HCT116 (cell line): ENCODE data around the gene AAK1. TPM values are rescaled to one million over a fixed set of nuclear protein-coding genes. Genes with fewer than 3 reads are reported as not detected.

Experiments
- ATAC-seq: fragments of 200-7000 bp; cut with Tn5 transposase; 2 replicates; pipeline ENCODE4 v1.9.1; 2020; ENCODE audit warnings: mild to moderate bottlenecking, moderate library complexity
- BruUV-seq: library from RNA; stranded (reverse); fragments of 400-500 nt; replicated peaks from 2 replicates; lab custom pipeline; 2021; lab: Mats Ljungman, UMichigan
- CTCF ChIA-PET: fragments of 300-600 bp; sonication (Branson Sonifier 250); formaldehyde crosslinking; loops from one replicate; lab custom pipeline; 2021; ENCODE audit warnings: antibody characterized with exemption; lab: Charles Lee
- POLR2A ChIA-PET: fragments of 300-600, 350-600 bp; sonication (Branson Sonifier 250); formaldehyde crosslinking; loops from one replicate; lab custom pipeline; 2021; ENCODE audit warnings: antibody characterized with exemption; lab: Charles Lee
- RAD21 ChIA-PET, 2 experiments: fragments of 300-600 bp; sonication (Branson Sonifier 250); formaldehyde crosslinking; loops; one replicate each; lab custom pipeline; 2023; ENCODE audit warnings: low total read pairs in 2 of 2; ENCODE audit not compliant: uncharacterized antibody in 2 of 2, unreplicated experiment in 2 of 2, low non-redundant PET in 1 of 2; lab: Charles Lee
- DNase-seq: peaks from one replicate; pipeline ENCODE4 v3.0.0-alpha.2; 2010; ENCODE audit warnings: low read depth, low spot score
- H2AFZ ChIP-seq: fragments of 200-600 bp; shearing (Covaris generic), sonication (generic); 2 replicates; pipeline ENCODE4 v1.6.1; 2017; ENCODE audit warnings: low read depth, mixed run types, mixed read lengths, antibody characterized with exemption, low read length; ENCODE audit not compliant: poor library complexity, severe bottlenecking
- H3K27ac ChIP-seq: 2 replicates; pipeline ENCODE4 v1.5.1; 2012; ENCODE audit warnings: low read depth, low read length
- H3K27me3 ChIP-seq: fragments of 200-600 bp; sonication (generic); 2 replicates; pipeline ENCODE4 v1.6.1; 2016; ENCODE audit warnings: mixed run types, low read length, mixed read lengths; ENCODE audit not compliant: insufficient read depth
- H3K36me3 ChIP-seq, 2 experiments: fragments of 200-500 bp in 1 of 2; fragments of 200-600 bp in 1 of 2; sonication (Bioruptor generic) in 1 of 2; sonication (generic) in 1 of 2; 2 replicates each; pipeline versions ENCODE4 v1.5.1 to v1.6.1; 2014 to 2016; ENCODE audit warnings: low read length in 2 of 2, inconsistent platforms in 1 of 2, mixed read lengths in 1 of 2, mixed run types in 1 of 2; ENCODE audit not compliant: insufficient read depth in 2 of 2, control insufficient read depth in 1 of 2
- H3K4me1 ChIP-seq, 2 experiments: fragments of 200-600 bp in 1 of 2; sonication (generic) in 1 of 2; 2 replicates each; pipeline versions ENCODE4 v1.5.1 to v1.6.1; 2012 to 2017; ENCODE audit warnings: low read length in 2 of 2, inconsistent platforms in 1 of 2, mild to moderate bottlenecking in 1 of 2, mixed read lengths in 1 of 2, mixed run types in 1 of 2, moderate library complexity in 1 of 2; ENCODE audit not compliant: insufficient read depth in 2 of 2, control insufficient read depth in 1 of 2
- H3K4me2 ChIP-seq: fragments of 200-600 bp; sonication (generic); 2 replicates; pipeline ENCODE4 v1.6.1; 2017; ENCODE audit warnings: mixed run types, low read length, mixed read lengths
- H3K4me3 ChIP-seq, 2 experiments: fragments of 200-600 bp in 1 of 2; sonication (generic) in 1 of 2; replicated peaks in 1 of 2; 2 replicates each; pipeline ENCODE4 v1.5.1; 2011 to 2016; ENCODE audit warnings: low read length in 2 of 2, control low read depth in 1 of 2, low read depth in 1 of 2, mild to moderate bottlenecking in 1 of 2, mixed read lengths in 1 of 2, mixed run types in 1 of 2
- H3K79me2 ChIP-seq: fragments of 200-600 bp; sonication (generic); 2 replicates; pipeline ENCODE4 v1.6.1; 2017; ENCODE audit warnings: mild to moderate bottlenecking, mixed run types, low read length, moderate library complexity, mixed read lengths; ENCODE audit not compliant: insufficient read depth
- H3K9ac ChIP-seq: fragments of 200-600 bp; sonication (generic); 2 replicates; pipeline ENCODE4 v1.6.1; 2016; ENCODE audit warnings: low read length, mixed read lengths
- H3K9me2 ChIP-seq: fragments of 200-600 bp; sonication (generic), shearing (Covaris generic); 2 replicates; pipeline ENCODE4 v1.6.1; 2017; ENCODE audit warnings: mixed run types, mild to moderate bottlenecking, moderate library complexity; ENCODE audit not compliant: insufficient read depth
- H3K9me3 ChIP-seq, 2 experiments: fragments of 200-500 bp in 1 of 2; fragments of 200-600 bp in 1 of 2; sonication (Bioruptor generic) in 1 of 2; sonication (generic) in 1 of 2; 2 replicates each; pipeline ENCODE4 v1.6.1; 2014 to 2017; ENCODE audit warnings: low read length in 2 of 2, mixed read lengths in 2 of 2, inconsistent platforms in 1 of 2, low read depth in 1 of 2, mild to moderate bottlenecking in 1 of 2, mixed run types in 1 of 2, moderate library complexity in 1 of 2; ENCODE audit not compliant: control insufficient read depth in 1 of 2, insufficient read depth in 1 of 2
- H4K20me1 ChIP-seq: fragments of 200-600 bp; sonication (generic), shearing (Covaris generic); 2 replicates; pipeline ENCODE4 v1.6.1; 2017; ENCODE audit warnings: mixed run types, mild to moderate bottlenecking, moderate library complexity; ENCODE audit not compliant: insufficient read depth
- ATF3 ChIP-seq: IDR thresholded peaks from 2 replicates; pipeline ENCODE4 v1.6.1; 2012
- CBX3 ChIP-seq: IDR thresholded peaks from 2 replicates; pipeline ENCODE4 v1.6.1; 2012; ENCODE audit warnings: low read depth
- CEBPB ChIP-seq: IDR thresholded peaks from 2 replicates; pipeline ENCODE4 v1.6.1; 2012; ENCODE audit warnings: low read depth
- CTCF ChIP-seq, 3 experiments: fragments of 200-600 bp in 1 of 3; sonication (generic) in 1 of 3; IDR thresholded peaks in 2 of 3; conservative IDR thresholded peaks in 1 of 3; 2 replicates each; pipeline ENCODE4 v1.5.1; 2012 to 2017; ENCODE audit warnings: low read depth in 2 of 3, low read length in 2 of 3, antibody characterized with exemption in 1 of 3, borderline replicate concordance in 1 of 3, control low read depth in 1 of 3, mild to moderate bottlenecking in 1 of 3, mixed read lengths in 1 of 3, mixed run types in 1 of 3, moderate library complexity in 1 of 3; ENCODE audit not compliant: insufficient read depth in 1 of 3
- ELF1 ChIP-seq: IDR thresholded peaks from 2 replicates; pipeline ENCODE4 v1.6.1; 2012; ENCODE audit warnings: low read depth, borderline replicate concordance
- EZH2phosphoT487 ChIP-seq: fragments of 200-600 bp; IDR thresholded peaks from 2 replicates; pipeline ENCODE4 v1.6.1; 2018; ENCODE audit warnings: antibody characterized with exemption, borderline replicate concordance
- FOSL1 ChIP-seq: IDR thresholded peaks from 2 replicates; pipeline ENCODE4 v1.6.1; 2012; ENCODE audit warnings: low read depth
- JUND ChIP-seq: IDR thresholded peaks from 2 replicates; pipeline ENCODE4 v1.6.1; 2012
- MAX ChIP-seq: IDR thresholded peaks from 2 replicates; pipeline ENCODE4 v1.6.1; 2012
- POLR2A ChIP-seq: IDR thresholded peaks from 2 replicates; pipeline ENCODE4 v1.7.0; 2011; ENCODE audit warnings: borderline replicate concordance; ENCODE audit not compliant: insufficient read depth, insufficient read length; ENCODE audit errors: extremely low read depth
- POLR2AphosphoS5 ChIP-seq: IDR thresholded peaks from 2 replicates; pipeline ENCODE4 v1.6.1; 2011; ENCODE audit warnings: mild to moderate bottlenecking, low read depth, low read length, moderate library complexity
- RAD21 ChIP-seq: IDR thresholded peaks from 2 replicates; pipeline ENCODE4 v1.6.1; 2012; ENCODE audit warnings: low read depth, mild to moderate bottlenecking
- REST ChIP-seq: IDR thresholded peaks from 2 replicates; pipeline ENCODE4 v1.6.1; 2012; ENCODE audit warnings: low read depth
- SIN3A ChIP-seq: IDR thresholded peaks from 2 replicates; pipeline ENCODE4 v1.6.1; 2012; ENCODE audit warnings: low read depth
- SRF ChIP-seq: IDR thresholded peaks from 2 replicates; pipeline ENCODE4 v1.6.1; 2012; ENCODE audit warnings: low read depth
- TCF7L2 ChIP-seq: IDR thresholded peaks from 2 replicates; pipeline ENCODE4 v1.7.0; 2011; ENCODE audit warnings: borderline replicate concordance, inconsistent platforms; ENCODE audit not compliant: insufficient read depth, insufficient read length; ENCODE audit errors: extremely low read depth
- YY1 ChIP-seq: IDR thresholded peaks from 2 replicates; pipeline ENCODE4 v1.6.1; 2011; ENCODE audit warnings: low read length, low read depth, moderate library complexity, mild to moderate bottlenecking; ENCODE audit not compliant: insufficient replicate concordance; ENCODE audit errors: extremely low read depth
- ZFX ChIP-seq: fragments of 450-650 bp; IDR thresholded peaks from 2 replicates; pipeline ENCODE4 v1.6.1; 2017
- ZNF274 ChIP-seq: fragments of 200-500 bp; sonication (Bioruptor generic); IDR thresholded peaks from 2 replicates; pipeline ENCODE4 v1.6.1; 2014; ENCODE audit warnings: mild to moderate bottlenecking, low read depth, low read length, inconsistent platforms
- intact Hi-C: fragments of 100-400 bp; cut with micrococcal nuclease; formaldehyde crosslinking; loops from 2 replicates; pipeline ENCODE4 v1.10.0; 2022
- total RNA-seq: library from RNA; stranded (reverse); gene quantifications from one replicate; pipeline ENCODE4 v1.2.1, GENCODE V29; 2021; ENCODE audit not compliant: unreplicated experiment

Gene AAK1
- total RNA-seq, 1 experiment from 2014 or later, result 32.0 TPM

- H3K79me2 ChIP-seq, result no peaks in the 10 kb centered on the region
- no peaks in the 10 kb centered on the region for H3K9me3 ChIP-seq
- TF ChIP-seq SRF (no peak), YY1 (no peak), REST (no peak), CEBPB (no peak), FOSL1 (no peak), ELF1 (no peak), ZNF274 (no peak), CTCF (IDR thresholded peaks at IDR 0.05 in 2 of 3, conservative IDR thresholded peaks at IDR 0.05 in 1 of 3; ENCODE audit: borderline replicate concordance in 1 of 3, insufficient read depth in 1 of 3, low read depth in 2 of 3, low read length in 2 of 3) (no peak), EZH2phosphoT487 (no peak), JUND (no peak), SIN3A (no peak), RAD21 (no peak), POLR2A (no peak), CBX3 (no peak), ATF3 (no peak), POLR2AphosphoS5 (no peak), TCF7L2 (no peak), MAX (no peak), ZFX (no peak)
- TF ChIP-seq, all 23 proteins: peak for 0
- BruUV-seq, result no TSS peak
- H3K4me1 ChIP-seq, result peaks cover 12 to 31% of the 10 kb centered on the region in 2 experiments
- H3K27me3 ChIP-seq, result no peaks in the 10 kb centered on the region
- no peak overlapping the region for H3K4me3 ChIP-seq
- ChIA-PET CTCF (no interaction called here), RAD21 (no interaction called here), POLR2A (no interaction called here)
- H3K9ac ChIP-seq, result no peak overlapping the region
- no peaks in the 10 kb centered on the region for H3K36me3 ChIP-seq
- DNase-seq, result no peak
- no peak overlapping the region for H2AFZ ChIP-seq
- intact Hi-C loops, result no loop called here
- H3K4me2 ChIP-seq, result no peak overlapping the region
- no peaks in the 10 kb centered on the region for H4K20me1 ChIP-seq
- H3K9me2 ChIP-seq, result no peaks in the 10 kb centered on the region
- ATAC-seq, result no peak
- no peak overlapping the region for H3K27ac ChIP-seq
Measured at GRCh38 chr2:69621440-69621839, 22.1 kb downstream of the AAK1 start.
